KMS-11 (cell line): ENCODE measurements around the gene RANBP3L.

Source experiments
- H2AFZ ChIP-seq: fragments of 200-600 bp; sonication (generic); 2 replicates; pipeline ENCODE4 v1.6.1; 2016; ENCODE audit warnings: antibody characterized with exemption, mixed run types, low read depth
- H3K27ac ChIP-seq: fragments of 200-600 bp; sonication (generic); 2 replicates; pipeline ENCODE4 v1.6.1; 2016; ENCODE audit warnings: mild to moderate bottlenecking, mixed run types
- H3K27me3 ChIP-seq: fragments of 200-600 bp; sonication (generic); 2 replicates; pipeline ENCODE4 v1.6.1; 2017; ENCODE audit warnings: mild to moderate bottlenecking, low read depth, mixed run types, moderate library complexity; ENCODE audit not compliant: insufficient read depth
- H3K36me3 ChIP-seq: fragments of 200-600 bp; sonication (generic); 2 replicates; pipeline ENCODE4 v1.6.1; 2017; ENCODE audit warnings: mild to moderate bottlenecking, mixed run types; ENCODE audit not compliant: insufficient read depth
- H3K4me1 ChIP-seq: fragments of 200-600 bp; sonication (generic); 2 replicates; pipeline ENCODE4 v1.6.1; 2016; ENCODE audit warnings: mild to moderate bottlenecking, low read depth, mixed run types; ENCODE audit not compliant: poor library complexity, severe bottlenecking
- H3K4me2 ChIP-seq: fragments of 200-600 bp; sonication (generic); 2 replicates; pipeline ENCODE4 v1.7.0; 2016; ENCODE audit warnings: mild to moderate bottlenecking, mixed run types
- H3K4me3 ChIP-seq: fragments of 200-600 bp; sonication (generic); IDR thresholded peaks from 2 replicates; pipeline ENCODE4 v1.6.1; 2017; ENCODE audit warnings: low read depth, low read length, mixed read lengths; ENCODE audit not compliant: insufficient read depth
- H3K79me2 ChIP-seq: fragments of 200-600 bp; sonication (generic); 2 replicates; pipeline ENCODE4 v1.6.1; 2016; ENCODE audit warnings: low read depth, mixed run types; ENCODE audit not compliant: insufficient read depth
- H3K9ac ChIP-seq: fragments of 200-600 bp; sonication (generic); 2 replicates; pipeline ENCODE4 v1.6.1; 2016; ENCODE audit warnings: mild to moderate bottlenecking, mixed run types
- H4K20me1 ChIP-seq: fragments of 200-600 bp; sonication (generic); 2 replicates; pipeline ENCODE4 v1.6.1; 2016; ENCODE audit warnings: mild to moderate bottlenecking, mixed run types; ENCODE audit not compliant: insufficient read depth
- CTCF ChIP-seq: fragments of 200-600 bp; sonication (generic); conservative IDR thresholded peaks from 2 replicates; pipeline ENCODE4 v1.6.1; 2017; ENCODE audit warnings: low read depth, mild to moderate bottlenecking, antibody characterized with exemption, low read length, moderate library complexity, mixed read lengths

The RANBP3L gene

DNA sequence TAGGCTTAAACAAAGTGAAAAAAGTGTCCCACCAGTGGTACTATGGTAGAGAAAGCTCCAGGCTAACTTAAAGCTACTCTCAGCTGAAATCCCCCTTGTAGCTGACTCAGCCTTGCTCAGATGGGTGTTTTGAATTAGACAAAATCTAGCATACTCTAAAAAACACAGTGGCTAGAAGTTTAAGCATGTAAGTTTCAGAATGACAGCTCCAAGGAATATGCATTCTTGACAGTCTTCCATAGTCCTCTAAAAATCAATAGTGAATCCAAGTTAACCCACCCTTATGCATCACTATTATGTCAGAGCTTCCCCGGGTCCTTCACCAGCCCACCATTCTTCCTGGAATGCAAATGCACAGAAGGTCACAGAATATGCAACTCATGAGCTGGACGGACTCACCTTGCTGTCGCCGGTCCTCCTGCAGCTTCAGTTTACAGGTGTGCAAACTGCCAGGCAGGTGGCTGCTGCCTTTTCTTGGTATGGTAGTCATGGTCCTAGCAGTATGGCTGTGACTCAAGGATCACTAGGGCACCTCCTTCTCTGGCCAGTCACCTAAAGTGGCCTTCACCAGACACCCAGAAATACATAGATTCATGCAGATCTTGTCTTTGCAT is 668 bp downstream of the RANBP3L start:
- H3K27me3 ChIP-seq, result no peaks in the 10 kb centered on the region
- no peak overlapping the region for H2AFZ ChIP-seq
- no peak overlapping the region for H3K4me3 ChIP-seq
- H3K36me3 ChIP-seq, result no peaks in the 10 kb centered on the region
- H3K4me1 ChIP-seq, result peaks cover 20% of the 10 kb centered on the region
- H3K27ac ChIP-seq, result no peak overlapping the region
- H3K79me2 ChIP-seq, result no peaks in the 10 kb centered on the region
- H4K20me1 ChIP-seq, result no peaks in the 10 kb centered on the region
- H3K9ac ChIP-seq, result no peak overlapping the region
- H3K4me2 ChIP-seq, result peak overlapping the region; percentile 36; the same call in 1 of the 2 replicates
- no peak for TF ChIP-seq CTCF

- Histone ChIP-seq H3K79me2 (no peaks in the 10 kb centered on the region), H3K4me1 (peaks cover 13% of the 10 kb centered on the region), H3K4me2 (no peak overlapping the region), H3K27me3 (no peaks in the 10 kb centered on the region), H3K27ac (no peak overlapping the region), H3K4me3 (no peak overlapping the region), H4K20me1 (no peaks in the 10 kb centered on the region), H2AFZ (no peak overlapping the region), H3K9ac (no peak overlapping the region), H3K36me3 (no peaks in the 10 kb centered on the region)
- no peak for TF ChIP-seq CTCF
These were observed 1.3 kb downstream of the RANBP3L start for GRCh38 chr5:36300191-36300926.

- H3K27ac ChIP-seq, result no peak overlapping the region
- no peak for TF ChIP-seq CTCF
These were observed 3.1 kb downstream of the RANBP3L start for GRCh38 chr5:36298552-36298951.

DNA sequence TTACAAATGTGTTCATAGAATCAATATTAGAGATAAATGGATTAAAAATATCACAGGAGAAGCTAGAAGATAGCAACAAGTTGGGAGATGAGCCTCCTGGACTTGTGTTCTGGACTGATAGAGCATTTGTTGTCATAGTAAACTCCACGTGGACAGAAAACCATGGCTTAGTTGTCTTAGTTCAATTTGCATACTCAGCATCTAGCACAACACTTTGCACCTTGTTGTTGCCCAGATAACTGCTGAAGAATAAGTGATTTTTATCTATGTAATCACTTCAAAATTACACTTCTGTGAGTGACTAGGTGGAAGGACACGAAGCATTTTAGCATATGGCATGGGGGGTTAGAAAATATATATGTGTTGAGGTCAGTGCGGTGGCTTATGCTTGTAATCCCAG is 4.0 kb downstream of the RANBP3L start:
- H3K4me2 ChIP-seq, result no peak overlapping the region
- no peak overlapping the region for H3K9ac ChIP-seq
- no peak overlapping the region for H2AFZ ChIP-seq
- H3K4me3 ChIP-seq, result no peak overlapping the region
- no peaks in the 10 kb centered on the region for H3K27me3 ChIP-seq
- peaks cover 9% of the 10 kb centered on the region for H3K4me1 ChIP-seq
- TF ChIP-seq CTCF, result no peak
- no peaks in the 10 kb centered on the region for H3K79me2 ChIP-seq
- no peaks in the 10 kb centered on the region for H4K20me1 ChIP-seq
- H3K36me3 ChIP-seq, result no peaks in the 10 kb centered on the region
- H3K27ac ChIP-seq, result no peak overlapping the region

More at GRCh38 chr5:36298552-36298951, 3.1 kb downstream of the RANBP3L start:
- Histone ChIP-seq H3K4me1 (peaks cover 9% of the 10 kb centered on the region), H3K9ac (no peak overlapping the region), H3K4me2 (no peak overlapping the region), H4K20me1 (no peaks in the 10 kb centered on the region), H3K27me3 (no peaks in the 10 kb centered on the region), H2AFZ (no peak overlapping the region), H3K4me3 (no peak overlapping the region), H3K36me3 (no peaks in the 10 kb centered on the region), H3K79me2 (no peaks in the 10 kb centered on the region)
